GM12878 (cell line): ENCODE measurements around the gene NPNT. TPM values are rescaled to one million over a fixed set of nuclear protein-coding genes. Genes with fewer than 3 reads are reported as not detected.

ENCODE experiments used
- ATAC-seq: fragments of 200-7000 bp; cut with Tn5 transposase; 3 replicates; pipeline ENCODE4 v1.9.1; 2020; ENCODE audit warnings: mild to moderate bottlenecking, moderate library complexity
- BruUV-seq: library from RNA; stranded (reverse); fragments of 400-500 nt; replicated peaks from 2 replicates; lab custom pipeline; 2021; lab: Mats Ljungman, UMichigan
- CTCF ChIA-PET: fragments of 300-600 bp; sonication (Branson Sonifier 250); formaldehyde crosslinking; extraction: SDS; loops from one replicate; lab custom pipeline; 2021; ENCODE audit warnings: inconsistent platforms; lab: Yijun Ruan, JAX
- POLR2A ChIA-PET: fragments of 350-600 bp; formaldehyde crosslinking; extraction: SDS; loops from one replicate; lab custom pipeline; 2021; ENCODE audit warnings: inconsistent platforms; lab: Charles Lee
- RAD21 ChIA-PET: fragments of 300-600 bp; sonication (Branson Sonifier 250); formaldehyde crosslinking; loops from one replicate; lab custom pipeline; 2023; ENCODE audit warnings: antibody characterized with exemption; ENCODE audit not compliant: unreplicated experiment; lab: Charles Lee
- SMC1A ChIA-PET: fragments of 300-600 bp; sonication (Branson Sonifier 250); formaldehyde crosslinking; loops from one replicate; lab custom pipeline; 2023; ENCODE audit not compliant: unreplicated experiment, uncharacterized antibody; lab: Charles Lee
- DNase-seq: peaks from one replicate; pipeline ENCODE4 v3.0.0-alpha.2; 2011; ENCODE audit warnings: low read depth, low spot score
- FAIRE-seq: peaks from 3 replicates; lab custom pipeline; 2011; peaks lifted over from hg19 to GRCh38; lab: Jason Lieb, UNC
- H2AFZ ChIP-seq: 2 replicates; pipeline ENCODE4 v1.6.0; 2011; ENCODE audit warnings: low read depth, low read length, control low read depth; ENCODE audit not compliant: control insufficient read depth
- H3K27ac ChIP-seq: 2 replicates; pipeline ENCODE4 v1.5.1; 2011; ENCODE audit warnings: control low read depth; ENCODE audit not compliant: control insufficient read depth, insufficient read depth
- H3K27me3 ChIP-seq, 2 experiments: replicated peaks in 1 of 2; 2 replicates each; pipeline versions ENCODE4 v1.6.0 to v1.6.1; 2011; ENCODE audit warnings: low read length in 1 of 2; ENCODE audit not compliant: control insufficient read depth in 2 of 2, insufficient read depth in 2 of 2
- H3K36me3 ChIP-seq, 2 experiments: 2 replicates each; pipeline ENCODE4 v1.5.1; 2011; ENCODE audit warnings: low read length in 1 of 2; ENCODE audit not compliant: control insufficient read depth in 2 of 2, insufficient read depth in 2 of 2
- H3K4me1 ChIP-seq: 2 replicates; pipeline ENCODE4 v1.6.1; 2011; ENCODE audit warnings: mild to moderate bottlenecking, low read length, moderate library complexity, mixed read lengths; ENCODE audit not compliant: control insufficient read depth, insufficient read depth
- H3K4me2 ChIP-seq: 2 replicates; pipeline ENCODE4 v1.6.0; 2011; ENCODE audit warnings: control low read depth; ENCODE audit not compliant: control insufficient read depth, insufficient read depth
- H3K4me3 ChIP-seq: fragments of 200-600 bp; sonication (generic); 2 replicates; pipeline ENCODE4 v1.5.1; 2016
- H3K79me2 ChIP-seq: 2 replicates; pipeline ENCODE4 v1.6.0; 2011; ENCODE audit warnings: low read length; ENCODE audit not compliant: control insufficient read depth, insufficient read depth
- H3K9ac ChIP-seq: 2 replicates; pipeline ENCODE4 v1.8.0; 2011; ENCODE audit warnings: low read length, control low read depth, mixed read lengths; ENCODE audit not compliant: control insufficient read depth, insufficient read depth
- H3K9me3 ChIP-seq: replicated peaks from 3 replicates; pipeline ENCODE4 v1.5.1; 2011; ENCODE audit warnings: mild to moderate bottlenecking, low read length; ENCODE audit not compliant: control insufficient read depth, insufficient read depth
- H4K20me1 ChIP-seq: 2 replicates; pipeline ENCODE4 v1.6.0; 2011; ENCODE audit not compliant: control insufficient read depth, insufficient read depth
- CUX1 ChIP-seq: IDR thresholded peaks from 2 replicates; pipeline ENCODE4 v1.6.1; 2012; ENCODE audit warnings: improper control_type of control experiment, low read depth, low read length; ENCODE audit not compliant: insufficient replicate concordance
- FOXM1 ChIP-seq: IDR thresholded peaks from 2 replicates; pipeline ENCODE4 v1.6.1; 2012; ENCODE audit warnings: low read depth, mild to moderate bottlenecking, inconsistent platforms, low read length, moderate library complexity
- JUNB ChIP-seq: IDR thresholded peaks from 2 replicates; pipeline ENCODE4 v1.6.1; 2016; ENCODE audit warnings: antibody characterized with exemption, mild to moderate bottlenecking
- MYB ChIP-seq: fragments of 150-350 bp; IDR thresholded peaks from 2 replicates; pipeline ENCODE4 v1.6.1; 2014; ENCODE audit warnings: mild to moderate bottlenecking, low read depth, low read length, borderline replicate concordance
- NFXL1 ChIP-seq: fragments of 450-650 bp; IDR thresholded peaks from 2 replicates; pipeline ENCODE4 v1.6.1; 2017; ENCODE audit warnings: antibody characterized with exemption, mild to moderate bottlenecking, borderline replicate concordance
- PML ChIP-seq: IDR thresholded peaks from 2 replicates; pipeline ENCODE4 v1.6.1; 2012; ENCODE audit warnings: low read length, inconsistent platforms
- RCOR1 ChIP-seq: conservative IDR thresholded peaks from 2 replicates; pipeline ENCODE4 v1.6.1; 2012; ENCODE audit warnings: low read depth, low read length, improper control_type of control experiment
- SRF ChIP-seq, 2 experiments: IDR thresholded peaks; 2 replicates each; pipeline ENCODE4 v1.6.1; 2011; ENCODE audit warnings: low read depth in 2 of 2, low read length in 2 of 2, mild to moderate bottlenecking in 1 of 2, moderate library complexity in 1 of 2
- STAT1 ChIP-seq: fragments of 450-650 bp; conservative IDR thresholded peaks from 2 replicates; pipeline ENCODE4 v1.6.1; 2014; ENCODE audit warnings: antibody characterized with exemption, mild to moderate bottlenecking
- STAT3 ChIP-seq: IDR thresholded peaks from 2 replicates; pipeline ENCODE4 v1.6.1; 2011; ENCODE audit warnings: low read depth, low read length, improper control_type of control experiment
- WGBS: methylation state at CpG from one replicate; pipeline ENCODE4 v1.1.6; 2016; ENCODE audit warnings: low lambda C conversion rate; ENCODE audit not compliant: insufficient replicate concordance, insufficient coverage; ENCODE audit errors: missing lambda C conversion rate; 5-methylcytosine and 5-hydroxymethylcytosine counted together
- in situ Hi-C: fragments of 300-500 bp; cut with MboI; formaldehyde crosslinking; loops from 9 replicates; pipeline ENCODE4 v1.14.3; 2018; ENCODE audit warnings: mixed read lengths
- intact Hi-C: fragments of 100-400 bp; cut with micrococcal nuclease; formaldehyde crosslinking; loops from one replicate; pipeline ENCODE4 v1.14.2; 2022; ENCODE audit not compliant: unreplicated experiment
- polyA plus RNA-seq, 11 experiments: library from polyadenylated mRNA; depleted of rRNA in 4 of 11; unstranded in 6 of 11; stranded (reverse) in 5 of 11; fragments of >200 nt; fragmentation: Nextera tagmentation in 4 of 11; fragmentation: Illumina TruSeq in 1 of 11; extraction: Ambion mirVana in 4 of 11; extraction: Trizol in 1 of 11; gene quantifications; 1 replicate in 1 of 11; 2 replicates in 10 of 11; pipeline versions ENCODE4 v1.2.1 to v1.2.3, GENCODE V29; 2011 to 2016; ENCODE audit warnings: inconsistent platforms in 2 of 11, missing spikeins in 2 of 11, low read depth in 1 of 11
- total RNA-seq, 4 experiments: library from RNA; depleted of rRNA in 3 of 4; stranded (reverse); fragments of >200 nt in 3 of 4; fragmentation: Illumina TruSeq in 1 of 4; extraction: Trizol in 1 of 4; gene quantifications; 2 replicates each; pipeline versions ENCODE4 v1.2.1 to v1.2.3, GENCODE V29; 2013 to 2021

NPNT gene
- total and polyA plus RNA-seq, 10 of the 15 experiments (the other 5 are each of a cell fraction or from before 2014, with no cell fraction given) = 0.18 to 70.5 (median 54.1) TPM

GRCh38 chr4:105991726-105992125 is 96.5 kb downstream of the NPNT start (continued):
- no peak for TF ChIP-seq NFXL1
- no peak for TF ChIP-seq STAT3
- no peak for TF ChIP-seq STAT1

- POLR2A ChIA-PET = interaction anchor here (0.6 kb wide), 1 partner anchor 282 kb away, joined by 7 read pairs; no protein-coding TSS in a partner anchor
- DNase-seq (no peak), ATAC-seq (no peak), FAIRE-seq (no peak)
- SMC1A ChIA-PET = no interaction called here
- no peaks in the 10 kb centered on the region for H4K20me1 ChIP-seq
- no peaks in the 10 kb centered on the region for H3K4me1 ChIP-seq
- no peaks in the 10 kb centered on the region for H3K27me3 ChIP-seq
- no peak overlapping the region for H3K4me3 ChIP-seq
- no TSS peak for BruUV-seq
- CTCF ChIA-PET = no interaction called here
- no peaks in the 10 kb centered on the region for H3K36me3 ChIP-seq
- intact Hi-C loops = no loop called here
- no peak overlapping the region for H3K4me2 ChIP-seq
- RAD21 ChIA-PET = no interaction called here
- H3K79me2 ChIP-seq = no peaks in the 10 kb centered on the region
- no peak overlapping the region for H2AFZ ChIP-seq
- no peak overlapping the region for H3K9ac ChIP-seq
- no peaks in the 10 kb centered on the region for H3K9me3 ChIP-seq
- no peak for TF ChIP-seq CUX1
- no peak for TF ChIP-seq MYB
- no peak for TF ChIP-seq FOXM1
- TF ChIP-seq RCOR1 = no peak
- TF ChIP-seq PML = no peak
- TF ChIP-seq JUNB = no peak
- no peak for TF ChIP-seq SRF (IDR thresholded peaks at IDR 0.05; ENCODE audit: low read depth in 2 of 2, low read length in 2 of 2)
- H3K27ac ChIP-seq = no peak overlapping the region
- 89% methylated on average over 2 of the region's 2 CpGs for WGBS
- in situ Hi-C loops = no loop called here
These were observed 97.5 kb downstream of the NPNT start for GRCh38 chr4:105992641-105993305.
